GM21423 (cell line): Measurements from ENCODE around the gene STARD13.

ENCODE experiments used
- ATAC-seq: cut with Tn5 transposase; IDR thresholded peaks from one replicate; pipeline ENCODE4 v1.9.1; 2021; ENCODE audit warnings: mild to moderate bottlenecking, moderate library complexity; ENCODE audit not compliant: unreplicated experiment

Gene STARD13

GRCh38 chr13:33069365-33069764 is 216.2 kb downstream of the STARD13 start:
- no peak for ATAC-seq

GRCh38 chr13:33066329-33066728 is 219.2 kb downstream of the STARD13 start:
- no peak for ATAC-seq

- ATAC-seq: no peak
These were observed 224.7 kb downstream of the STARD13 start for GRCh38 chr13:33060815-33061214.

GRCh38 chr13:33058776-33059327 is 226.7 kb downstream of the STARD13 start:
- ATAC-seq: no peak

GRCh38 chr13:33057019-33057780 is 228.4 kb downstream of the STARD13 start:
- ATAC-seq: no peak

GRCh38 chr13:33053397-33054066 is 232.0 kb downstream of the STARD13 start:
- no peak for ATAC-seq
